Esophagus muscularis mucosa (tissue), 4 donors: ENCODE data around the gene ANAPC1.

Experiments
- EP300 ChIP-seq: sonication (generic); formaldehyde crosslinking; IDR thresholded peaks from one replicate; pipeline ENCODE4 v1.6.1; 2017; ENCODE audit warnings: antibody characterized with exemption
- POLR2A ChIP-seq: fragments of 450-650 bp; IDR thresholded peaks from one replicate; pipeline ENCODE4 v1.6.1; 2017; ENCODE audit warnings: antibody characterized with exemption, moderate library complexity, mild to moderate bottlenecking, low read depth
- POLR2AphosphoS5 ChIP-seq, 2 donors: sonication (generic); formaldehyde crosslinking; IDR thresholded peaks; one replicate each; pipeline ENCODE4 v1.6.1; 2017; ENCODE audit warnings: antibody characterized with exemption in 2 of 2
- TF ChIP-seq, protein P1 (sequence below), 3 experiments: fragments of 200-600 bp in 2 of 3; fragments of 450-650 bp in 1 of 3; sonication (generic) in 2 of 3; IDR thresholded peaks; one replicate each; pipeline ENCODE4 v1.5.1; 2017 to 2019; ENCODE audit warnings: antibody characterized with exemption in 3 of 3, mild to moderate bottlenecking in 2 of 3, moderate library complexity in 1 of 3

DNA sequence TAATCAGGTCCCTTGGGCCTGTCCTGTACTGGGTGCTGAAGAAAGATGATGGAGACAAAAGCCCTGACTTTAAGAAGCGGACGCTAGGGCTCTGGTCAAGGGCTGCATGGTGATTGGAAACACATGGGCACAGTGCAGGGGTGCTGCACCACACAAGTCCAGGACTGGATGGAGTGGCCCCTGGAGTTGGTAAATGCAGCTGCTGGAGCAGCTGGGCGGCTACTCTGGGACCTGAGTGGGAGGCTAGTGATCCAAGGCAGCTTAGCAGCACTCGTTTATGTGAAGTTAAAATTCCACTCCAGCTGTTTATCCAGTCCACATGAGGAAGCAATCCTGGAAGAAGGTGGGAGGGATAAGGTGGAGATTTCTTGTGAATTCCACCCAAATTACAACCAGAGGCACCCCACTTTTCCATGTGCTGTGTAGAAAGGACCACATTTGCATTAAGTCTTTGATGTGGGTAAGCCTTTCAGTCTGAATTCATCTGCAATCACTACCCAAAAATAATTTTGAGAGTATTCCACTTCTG lies 39.3 kb upstream of the ANAPC1 start:
- TF ChIP-seq, protein P1, sequence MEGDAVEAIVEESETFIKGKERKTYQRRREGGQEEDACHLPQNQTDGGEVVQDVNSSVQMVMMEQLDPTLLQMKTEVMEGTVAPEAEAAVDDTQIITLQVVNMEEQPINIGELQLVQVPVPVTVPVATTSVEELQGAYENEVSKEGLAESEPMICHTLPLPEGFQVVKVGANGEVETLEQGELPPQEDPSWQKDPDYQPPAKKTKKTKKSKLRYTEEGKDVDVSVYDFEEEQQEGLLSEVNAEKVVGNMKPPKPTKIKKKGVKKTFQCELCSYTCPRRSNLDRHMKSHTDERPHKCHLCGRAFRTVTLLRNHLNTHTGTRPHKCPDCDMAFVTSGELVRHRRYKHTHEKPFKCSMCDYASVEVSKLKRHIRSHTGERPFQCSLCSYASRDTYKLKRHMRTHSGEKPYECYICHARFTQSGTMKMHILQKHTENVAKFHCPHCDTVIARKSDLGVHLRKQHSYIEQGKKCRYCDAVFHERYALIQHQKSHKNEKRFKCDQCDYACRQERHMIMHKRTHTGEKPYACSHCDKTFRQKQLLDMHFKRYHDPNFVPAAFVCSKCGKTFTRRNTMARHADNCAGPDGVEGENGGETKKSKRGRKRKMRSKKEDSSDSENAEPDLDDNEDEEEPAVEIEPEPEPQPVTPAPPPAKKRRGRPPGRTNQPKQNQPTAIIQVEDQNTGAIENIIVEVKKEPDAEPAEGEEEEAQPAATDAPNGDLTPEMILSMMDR (IDR thresholded peaks at IDR 0.05), result no peak
- TF ChIP-seq POLR2AphosphoS5 (IDR thresholded peaks at IDR 0.05) (no peak), POLR2A (no peak), EP300 (no peak)
